T47D (cell line): ENCODE measurements around the gene PPP1CB.
A peak's percentile ranks its signal among the peaks of the same experiment; 100 is the strongest.

ENCODE experiments used
- DNase-seq, 2 experiments: peaks; one replicate each; pipeline versions ENCODE4 v3.0.0 to v3.0.0-alpha.2; 2011 to 2012; ENCODE audit warnings: low read depth in 1 of 2, low spot score in 1 of 2
- JUND ChIP-seq: IDR thresholded peaks from 2 replicates; pipeline ENCODE4 v1.6.1; 2012; ENCODE audit warnings: low read depth
- in situ Hi-C: cut with HindIII; loops from 2 replicates; pipeline ENCODE4 v1.10.0; 2016; ENCODE audit warnings: low sequenced_read_pairs, low pct_unique_long_range_greater_than_20kb

PPP1CB gene

DNA sequence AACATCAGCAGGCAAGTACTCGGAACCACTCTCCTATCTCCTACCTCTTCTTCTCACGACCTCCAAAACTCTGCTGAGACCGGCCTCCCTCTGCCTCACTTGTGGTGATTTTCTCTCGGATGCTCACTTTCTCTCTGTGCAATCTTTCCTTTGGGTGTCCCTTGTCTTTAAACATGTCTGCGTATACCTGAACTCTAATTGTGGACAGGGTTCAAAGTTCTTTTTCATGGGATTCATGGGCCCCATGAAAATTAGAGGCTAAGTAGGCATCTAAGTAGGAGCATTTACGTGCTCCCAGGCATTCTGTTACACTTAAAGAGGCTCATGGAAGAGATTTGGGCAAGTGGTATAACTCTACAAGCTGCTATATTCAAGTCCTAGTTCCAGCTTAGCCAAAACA is 2.1 kb upstream of the PPP1CB start:
- in situ Hi-C loops: no loop called here
- no peak for TF ChIP-seq JUND
- no peak for DNase-seq

DNA sequence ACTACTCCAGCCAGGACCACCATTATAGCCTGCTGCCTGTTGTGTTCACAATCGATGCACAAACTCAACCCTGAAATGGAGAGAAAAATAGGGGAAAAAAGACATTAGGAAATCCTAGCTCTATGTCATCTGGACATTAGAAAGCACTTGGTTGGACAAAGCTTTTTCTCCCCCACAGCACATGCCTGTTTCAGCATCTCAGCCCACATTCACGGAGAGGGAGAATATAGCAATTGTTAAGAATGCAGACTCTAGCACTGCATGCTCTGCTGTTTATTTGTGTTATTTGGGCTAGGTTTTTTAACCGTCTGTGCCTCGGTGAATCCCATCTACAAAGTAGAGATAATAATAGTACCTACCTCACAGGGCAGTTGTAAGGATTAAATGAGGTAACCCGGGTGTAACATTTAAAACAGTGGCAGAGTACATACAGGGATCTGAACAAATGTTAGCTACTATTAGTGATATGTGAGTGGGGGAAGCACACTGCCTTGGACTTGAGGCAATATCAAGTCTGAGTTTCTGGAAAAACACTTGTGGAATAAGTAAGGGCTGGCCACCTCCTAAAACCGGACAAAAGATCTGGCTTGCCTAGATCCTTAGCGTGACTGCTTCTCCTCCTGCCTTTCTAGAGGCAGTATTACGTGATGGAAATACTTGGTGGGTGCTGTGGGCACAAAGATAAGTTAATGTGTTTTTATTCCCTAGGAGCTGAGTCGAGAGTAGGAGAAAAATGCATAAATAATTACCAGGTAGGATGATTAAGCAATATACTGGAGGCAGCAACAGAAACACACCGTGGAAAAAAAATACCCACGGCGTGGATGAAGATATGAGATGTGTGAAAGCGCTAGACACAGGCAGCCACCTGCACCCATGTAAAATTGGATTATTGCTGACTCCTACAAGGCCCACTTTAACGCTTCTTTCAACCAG is 1.0 kb upstream of the PPP1CB start:
- no peak for TF ChIP-seq JUND
- in situ Hi-C loops: no loop called here
- DNase-seq: peak in 1 of 2 experiments; percentile 19

GRCh38 chr2:28751956-28752630 is 463 bp downstream of the PPP1CB start:
- TF ChIP-seq JUND: no peak
- DNase-seq: no peak
- in situ Hi-C loops: no loop called here

DNA sequence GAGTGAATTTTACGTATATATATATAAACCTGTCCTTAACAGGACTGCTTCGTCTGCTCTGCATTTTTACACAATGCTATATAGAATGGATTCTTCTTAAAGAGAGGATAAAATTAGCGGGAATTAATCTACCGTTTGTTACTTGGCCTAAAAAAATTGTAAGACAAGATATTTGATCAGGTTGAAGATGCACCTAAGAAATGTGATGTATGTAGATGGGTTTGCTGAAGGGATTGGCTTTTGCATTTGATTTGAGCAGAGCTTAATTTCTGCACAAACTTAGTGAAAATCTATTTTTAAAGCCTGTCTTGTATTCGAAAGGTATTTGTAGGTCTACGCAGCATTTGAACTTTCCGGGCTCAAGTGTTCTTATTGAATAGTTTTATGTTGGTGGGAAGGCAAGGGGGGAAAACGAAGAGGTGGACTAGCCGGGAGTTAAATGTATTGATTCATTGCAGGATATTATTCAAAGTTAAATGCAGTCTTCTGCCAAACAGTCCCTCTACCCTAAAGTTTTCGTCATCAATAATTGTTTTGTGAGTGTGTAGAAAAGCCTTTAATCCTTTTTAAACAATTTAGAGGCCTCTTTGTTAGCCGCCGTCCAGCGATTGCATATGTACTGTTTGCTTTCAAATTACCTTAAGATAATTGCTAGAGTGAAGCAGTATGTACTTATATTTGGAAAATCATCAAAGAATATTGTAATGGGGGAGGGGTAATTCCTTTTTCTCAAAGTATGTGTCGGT is 1.2 kb downstream of the PPP1CB start:
- no peak for TF ChIP-seq JUND
- in situ Hi-C loops: no loop called here
- DNase-seq: no peak

- no peak for TF ChIP-seq JUND
- peak in 1 of 2 experiments; percentile 4 for DNase-seq
- in situ Hi-C loops: no loop called here
Measured at GRCh38 chr2:28754321-28754720, 2.7 kb downstream of the PPP1CB start.

GRCh38 chr2:28755421-28755820 is 3.8 kb downstream of the PPP1CB start:
- in situ Hi-C loops: no loop called here
- DNase-seq: no peak

DNA sequence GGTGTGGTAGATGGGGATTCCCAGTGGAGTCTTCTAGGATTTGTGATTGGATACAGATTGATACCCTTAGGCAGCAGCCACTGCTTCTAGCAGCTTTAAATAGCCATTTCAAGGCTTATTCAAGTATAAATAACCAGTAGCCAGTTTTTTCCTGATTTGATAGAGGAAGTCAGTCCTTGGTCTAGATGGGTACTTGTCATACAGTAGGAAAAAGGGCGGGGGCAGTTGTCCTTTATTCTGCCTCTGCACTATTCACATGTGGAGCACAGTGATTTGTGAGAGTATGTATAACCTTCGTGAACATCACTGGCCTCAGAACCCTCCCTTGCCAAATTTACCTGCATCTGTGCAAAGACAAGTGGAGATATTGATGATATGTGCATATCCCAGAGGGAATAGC is 6.8 kb downstream of the PPP1CB start:
- in situ Hi-C loops: no loop called here

More at GRCh38 chr2:28755421-28755820, 3.8 kb downstream of the PPP1CB start:
- no peak for TF ChIP-seq JUND

DNA sequence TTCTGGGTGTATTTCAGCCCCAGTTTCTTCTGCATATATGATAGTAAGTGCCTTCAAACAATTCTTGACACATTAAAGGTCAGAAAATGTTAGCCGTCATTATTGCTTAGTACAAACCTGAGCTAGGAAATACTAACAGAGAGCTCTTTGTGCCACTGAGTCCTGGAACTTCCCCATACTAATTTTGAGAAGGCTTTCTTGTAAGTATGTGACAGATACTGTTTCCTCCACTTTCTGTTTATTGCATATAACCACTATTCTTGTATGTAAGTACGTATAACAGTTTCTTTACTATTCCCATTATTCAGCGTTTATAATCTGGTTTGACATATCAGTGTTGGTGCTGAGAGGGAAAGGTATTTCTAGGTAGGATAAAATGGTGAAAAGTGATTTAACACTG is 9.8 kb downstream of the PPP1CB start:
- in situ Hi-C loops: no loop called here
- no peak for TF ChIP-seq JUND
- no peak for DNase-seq

More for the DNA sequence above, 6.8 kb downstream of the PPP1CB start:
- no peak for DNase-seq
- no peak for TF ChIP-seq JUND

GRCh38 chr2:28764909-28765711 is 13.5 kb downstream of the PPP1CB start:
- TF ChIP-seq JUND: no peak

GRCh38 chr2:28766070-28766469 is 14.4 kb downstream of the PPP1CB start:
- in situ Hi-C loops: no loop called here
- no peak for TF ChIP-seq JUND
- no peak for DNase-seq

More at GRCh38 chr2:28764909-28765711, 13.5 kb downstream of the PPP1CB start:
- in situ Hi-C loops: no loop called here
- DNase-seq: no peak

DNA sequence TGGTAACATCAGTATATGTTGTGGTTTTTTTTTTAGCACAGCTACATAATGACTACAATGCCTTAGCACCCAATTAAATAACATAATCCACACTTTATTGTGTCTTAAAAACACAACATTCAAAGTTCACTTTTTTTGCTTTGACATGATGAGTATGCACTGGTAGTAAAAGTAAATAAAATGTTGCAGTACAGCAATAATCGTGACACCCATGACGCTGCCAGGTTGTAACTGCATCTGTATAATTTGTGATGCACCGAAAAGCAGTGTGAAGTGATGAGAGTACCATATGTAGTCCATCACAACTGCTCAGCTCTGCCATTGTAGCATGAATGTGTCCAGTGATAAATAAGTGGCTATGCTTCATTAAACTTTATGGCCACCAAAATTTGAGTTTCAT is 15.7 kb downstream of the PPP1CB start:
- DNase-seq: no peak
- in situ Hi-C loops: no loop called here
- no peak for TF ChIP-seq JUND

DNA sequence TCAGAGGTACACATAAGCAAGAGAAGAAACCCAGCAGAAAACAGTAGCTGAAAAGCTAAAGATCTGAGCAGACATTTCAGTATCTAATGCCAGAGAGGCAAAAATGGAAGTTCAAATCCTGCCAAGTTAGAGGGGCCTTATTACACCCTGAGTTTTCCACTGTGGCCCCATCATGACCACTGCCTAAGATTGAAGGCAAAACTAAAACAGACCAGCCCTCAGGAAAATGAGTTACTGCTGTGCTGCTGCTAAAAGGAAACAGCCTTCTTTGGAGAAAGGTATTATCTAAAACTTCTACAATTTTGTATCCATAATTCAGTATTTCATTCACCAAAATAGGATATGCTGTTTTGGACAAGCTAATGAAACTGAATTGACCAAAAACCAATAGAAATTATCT is 16.8 kb downstream of the PPP1CB start:
- in situ Hi-C loops: no loop called here
- no peak for TF ChIP-seq JUND
- DNase-seq: no peak
